SK-N-SH treated with all-trans-retinoic acid at 6 μM for 48 hours (cell line): ENCODE results near the gene TOP3A.

Experiments used
- ATAC-seq: fragments of 200-7000 bp; cut with Tn5 transposase; 3 replicates; pipeline ENCODE4 v1.9.1; 2020; ENCODE audit warnings: mild to moderate bottlenecking, moderate library complexity
- ARNTL ChIP-seq: fragments of 450-650 bp; formaldehyde crosslinking; IDR thresholded peaks from 2 replicates; pipeline ENCODE4 v1.5.0; 2020; ENCODE audit warnings: low read depth, mild to moderate bottlenecking, moderate library complexity, borderline replicate concordance
- BACH2 ChIP-seq: fragments of 250-450 bp; sonication (Bioruptor Pico); IDR thresholded peaks from 2 replicates; pipeline ENCODE4 v1.9.0; 2021; ENCODE audit warnings: mild to moderate bottlenecking, borderline replicate concordance
- CREB5 ChIP-seq: fragments of 250-450 bp; sonication (Bioruptor Pico); IDR thresholded peaks from 2 replicates; pipeline ENCODE4 v1.5.1; 2020; ENCODE audit warnings: low read depth, mild to moderate bottlenecking, moderate library complexity
- CSDC2 ChIP-seq: fragments of 250-450 bp; sonication (Bioruptor Pico); IDR thresholded peaks from 2 replicates; pipeline ENCODE4 v1.5.0; 2020; ENCODE audit warnings: mild to moderate bottlenecking, moderate library complexity
- CSRNP3 ChIP-seq: fragments of 250-450 bp; sonication (Bioruptor Pico); IDR thresholded peaks from 2 replicates; pipeline ENCODE4 v1.5.1; 2021; ENCODE audit warnings: mild to moderate bottlenecking, moderate library complexity
- ESRRG ChIP-seq: fragments of 250-450 bp; sonication (Bioruptor Pico); IDR thresholded peaks from 2 replicates; pipeline ENCODE4 v1.6.1; 2021; ENCODE audit warnings: mild to moderate bottlenecking
- GLIS3 ChIP-seq: fragments of 250-450 bp; sonication (Bioruptor Pico); IDR thresholded peaks from 2 replicates; pipeline ENCODE4 v1.5.0; 2020; ENCODE audit warnings: mild to moderate bottlenecking, moderate library complexity
- ISL1 ChIP-seq: fragments of 250-450 bp; sonication (Bioruptor Pico); IDR thresholded peaks from 2 replicates; pipeline ENCODE4 v2.1.2; 2022; ENCODE audit warnings: mild to moderate bottlenecking, moderate library complexity
- OSR1 ChIP-seq: fragments of 250-450 bp; sonication (Bioruptor Pico); IDR thresholded peaks from 2 replicates; pipeline ENCODE4 v1.8.0; 2022; ENCODE audit warnings: moderate library complexity, mild to moderate bottlenecking, inconsistent platforms
- PATZ1 ChIP-seq: fragments of 250-450 bp; sonication (Bioruptor Pico); IDR thresholded peaks from 2 replicates; pipeline ENCODE4 v1.8.0; 2020; ENCODE audit warnings: mild to moderate bottlenecking, moderate library complexity, borderline replicate concordance
- PPARA ChIP-seq: fragments of 250-450 bp; sonication (Bioruptor Pico); IDR thresholded peaks from 2 replicates; pipeline ENCODE4 v1.5.0; 2020; ENCODE audit warnings: mild to moderate bottlenecking, borderline replicate concordance
- RARB ChIP-seq: fragments of 250-450 bp; sonication (Bioruptor Pico); IDR thresholded peaks from 2 replicates; pipeline ENCODE4 v1.8.0; 2021; ENCODE audit warnings: mild to moderate bottlenecking, moderate library complexity
- SNAI2 ChIP-seq: fragments of 250-450 bp; sonication (Bioruptor Pico); IDR thresholded peaks from 2 replicates; pipeline ENCODE4 v1.5.0; 2020; ENCODE audit warnings: mild to moderate bottlenecking, moderate library complexity
- TOX ChIP-seq: fragments of 250-450 bp; sonication (Bioruptor Pico); IDR thresholded peaks from 2 replicates; pipeline ENCODE4 v1.8.0; 2021; ENCODE audit warnings: mild to moderate bottlenecking, moderate library complexity, borderline replicate concordance
- TSHZ2 ChIP-seq: fragments of 250-450 bp; sonication (Bioruptor Pico); IDR thresholded peaks from 2 replicates; pipeline ENCODE4 v1.5.0; 2020; ENCODE audit warnings: mild to moderate bottlenecking, moderate library complexity
- ZC3H10 ChIP-seq: fragments of 250-450 bp; sonication (Bioruptor Pico); IDR thresholded peaks from 2 replicates; pipeline ENCODE4 v1.5.1; 2021; ENCODE audit warnings: mild to moderate bottlenecking, moderate library complexity
- ZFP3 ChIP-seq: fragments of 250-450 bp; sonication (Bioruptor Pico); IDR thresholded peaks from 2 replicates; pipeline ENCODE4 v1.5.0; 2020; ENCODE audit warnings: mild to moderate bottlenecking, moderate library complexity
- ZFP30 ChIP-seq: fragments of 450-650 bp; formaldehyde crosslinking; IDR thresholded peaks from 2 replicates; pipeline ENCODE4 v1.5.0; 2022; ENCODE audit warnings: mild to moderate bottlenecking, moderate library complexity
- ZNF565 ChIP-seq: fragments of 450-650 bp; formaldehyde crosslinking; conservative IDR thresholded peaks from 2 replicates; pipeline ENCODE4 v1.5.0; 2020; ENCODE audit warnings: low read depth, mild to moderate bottlenecking, moderate library complexity
- ZNF70 ChIP-seq: fragments of 450-650 bp; formaldehyde crosslinking; IDR thresholded peaks from 2 replicates; pipeline ENCODE4 v1.5.0; 2020; ENCODE audit warnings: mild to moderate bottlenecking, moderate library complexity
- ZNF8 ChIP-seq: fragments of 450-650 bp; formaldehyde crosslinking; IDR thresholded peaks from 2 replicates; pipeline ENCODE4 v1.5.0; 2020; ENCODE audit warnings: mild to moderate bottlenecking, moderate library complexity

The TOP3A gene

GRCh38 chr17:18248811-18249210 is 66.0 kb downstream of the TOP3A start (continued):
- TF ChIP-seq PATZ1 (no peak), TSHZ2 (CRISPR knock-in tag) (no peak), TOX (no peak), ZFP3 (CRISPR knock-in tag) (no peak), ZNF8 (CRISPR knock-in tag) (no peak), BACH2 (CRISPR knock-in tag) (no peak), ZFP30 (CRISPR knock-in tag) (no peak)

GRCh38 chr17:18248300-18248731 is 66.5 kb downstream of the TOP3A start:
- ATAC-seq = peak; percentile 86
- TF ChIP-seq TSHZ2 (CRISPR knock-in tag) (no peak), ZNF70 (CRISPR knock-in tag) (no peak), SNAI2 (no peak), CSDC2 (CRISPR knock-in tag) (no peak), GLIS3 (CRISPR knock-in tag) (no peak), ISL1 (no peak), CSRNP3 (CRISPR knock-in tag) (no peak), TOX (no peak), BACH2 (CRISPR knock-in tag) (no peak), RARB (CRISPR knock-in tag) (no peak), OSR1 (CRISPR knock-in tag) (no peak), ZC3H10 (no peak), ARNTL (no peak), PPARA (CRISPR knock-in tag) (no peak), ESRRG (CRISPR knock-in tag) (no peak), CREB5 (CRISPR knock-in tag) (no peak), ZNF565 (CRISPR knock-in tag) (no peak), PATZ1 (no peak)
